HepG2 (cell line): Measurements from ENCODE around the gene ANKRD29. TPM values are rescaled to one million over a fixed set of nuclear protein-coding genes. Genes with fewer than 3 reads are reported as not detected.

ENCODE experiments used
- ARNTL ChIP-seq: sonication (generic); formaldehyde crosslinking; IDR thresholded peaks from 2 replicates; pipeline ENCODE4 v1.4.0; 2020; ENCODE audit warnings: mild to moderate bottlenecking, missing genetic modification reagents
- CHCHD3 ChIP-seq: sonication (generic); formaldehyde crosslinking; IDR thresholded peaks from 2 replicates; pipeline ENCODE4 v1.8.0; 2022; ENCODE audit warnings: mild to moderate bottlenecking, missing genetic modification reagents, moderate library complexity
- ELF4 ChIP-seq: sonication (generic); formaldehyde crosslinking; IDR thresholded peaks from 2 replicates; pipeline ENCODE4 v1.5.0; 2020; ENCODE audit warnings: missing genetic modification reagents, mild to moderate bottlenecking, moderate library complexity, borderline replicate concordance
- GPN1 ChIP-seq: sonication (generic); formaldehyde crosslinking; IDR thresholded peaks from 2 replicates; pipeline ENCODE4 v1.5.1; 2020; ENCODE audit warnings: missing genetic modification reagents, borderline replicate concordance
- HOXD1 ChIP-seq: sonication (generic); formaldehyde crosslinking; IDR thresholded peaks from 2 replicates; pipeline ENCODE4 v1.5.0; 2020; ENCODE audit warnings: missing genetic modification reagents
- MTERF4 ChIP-seq: sonication (generic); formaldehyde crosslinking; IDR thresholded peaks from 2 replicates; pipeline ENCODE4 v1.8.0; 2023; ENCODE audit warnings: mild to moderate bottlenecking, missing genetic modification reagents
- POLR2AphosphoS5 ChIP-seq: IDR thresholded peaks from 2 replicates; pipeline ENCODE4 v1.6.1; 2012; ENCODE audit warnings: low read depth, low read length
- SAP130 ChIP-seq: IDR thresholded peaks from 2 replicates; pipeline ENCODE4 v1.6.1; 2016; ENCODE audit warnings: low read depth
- SIX1 ChIP-seq: sonication (generic); formaldehyde crosslinking; IDR thresholded peaks from 2 replicates; pipeline ENCODE4 v1.4.0; 2020; ENCODE audit warnings: missing genetic modification reagents, borderline replicate concordance
- ZBTB4 ChIP-seq: sonication (generic); formaldehyde crosslinking; IDR thresholded peaks from 2 replicates; pipeline ENCODE4 v1.4.0; 2020; ENCODE audit warnings: missing genetic modification reagents, mild to moderate bottlenecking, borderline replicate concordance
- ZFX ChIP-seq: sonication (generic); formaldehyde crosslinking; IDR thresholded peaks from 2 replicates; pipeline ENCODE4 v1.4.0; 2020; ENCODE audit warnings: mild to moderate bottlenecking, low read depth, missing genetic modification reagents, moderate library complexity
- ZKSCAN8 ChIP-seq: IDR thresholded peaks from 2 replicates; pipeline ENCODE4 v1.6.1; 2016; ENCODE audit warnings: borderline replicate concordance, missing genetic modification reagents, missing compliant biosample characterization
- ZMYM2 ChIP-seq: sonication (generic); formaldehyde crosslinking; IDR thresholded peaks from 2 replicates; pipeline ENCODE4 v1.8.0; 2022; ENCODE audit warnings: mild to moderate bottlenecking, missing genetic modification reagents
- ZNF121 ChIP-seq: sonication (generic); formaldehyde crosslinking; IDR thresholded peaks from 2 replicates; pipeline ENCODE4 v1.5.0; 2020; ENCODE audit warnings: mild to moderate bottlenecking, missing genetic modification reagents
- ZNF251 ChIP-seq: sonication (generic); formaldehyde crosslinking; IDR thresholded peaks from 2 replicates; pipeline ENCODE4 v1.9.0; 2021; ENCODE audit warnings: mild to moderate bottlenecking, missing genetic modification reagents
- ZNF430 ChIP-seq: sonication (generic); formaldehyde crosslinking; IDR thresholded peaks from 2 replicates; pipeline ENCODE4 v1.9.0; 2021; ENCODE audit warnings: mild to moderate bottlenecking, missing genetic modification reagents
- ZNF431 ChIP-seq: sonication (generic); formaldehyde crosslinking; IDR thresholded peaks from 2 replicates; pipeline ENCODE4 v1.9.0; 2022; ENCODE audit warnings: missing genetic modification reagents, low read depth, mild to moderate bottlenecking, borderline replicate concordance
- ZNF44 ChIP-seq: sonication (generic); formaldehyde crosslinking; IDR thresholded peaks from 2 replicates; pipeline ENCODE4 v1.5.1; 2020; ENCODE audit warnings: mild to moderate bottlenecking, missing genetic modification reagents
- ZNF569 ChIP-seq: sonication (generic); formaldehyde crosslinking; IDR thresholded peaks from 2 replicates; pipeline ENCODE4 v1.5.0; 2020; ENCODE audit warnings: mild to moderate bottlenecking, missing genetic modification reagents, moderate library complexity, borderline replicate concordance
- ZNF570 ChIP-seq: sonication (generic); formaldehyde crosslinking; IDR thresholded peaks from 2 replicates; pipeline ENCODE4 v1.4.0; 2020; ENCODE audit warnings: mild to moderate bottlenecking, missing genetic modification reagents, borderline replicate concordance
- ZNF598 ChIP-seq: sonication (generic); formaldehyde crosslinking; IDR thresholded peaks from 2 replicates; pipeline ENCODE4 v1.5.1; 2020; ENCODE audit warnings: mild to moderate bottlenecking, missing genetic modification reagents, borderline replicate concordance
- ZNF740 ChIP-seq: sonication (generic); formaldehyde crosslinking; IDR thresholded peaks from 2 replicates; pipeline ENCODE4 v1.4.0; 2020; ENCODE audit warnings: missing genetic modification reagents
- ZNF781 ChIP-seq: sonication (generic); formaldehyde crosslinking; IDR thresholded peaks from 2 replicates; pipeline ENCODE4 v1.5.1; 2020; ENCODE audit warnings: borderline replicate concordance, mild to moderate bottlenecking, missing genetic modification reagents; ENCODE audit errors: not compliant biosample characterization
- polyA plus RNA-seq, 8 experiments: library from polyadenylated mRNA; depleted of rRNA in 3 of 8; stranded (reverse) in 7 of 8; unstranded in 1 of 8; fragments of >200 nt; fragmentation: Illumina TruSeq in 4 of 8; extraction: Trizol in 4 of 8; gene quantifications; 2 replicates each; pipeline versions ENCODE4 v1.2.1 to v1.2.3, GENCODE V29; 2011 to 2016; ENCODE audit warnings: low read depth in 4 of 8, missing spikeins in 1 of 8, mixed read lengths in 1 of 8; ENCODE audit not compliant: insufficient read depth in 1 of 8
- total RNA-seq, 5 experiments: library from RNA; depleted of rRNA; stranded (reverse); fragments of >200 nt; fragmentation: Illumina TruSeq; extraction: Trizol; gene quantifications; 2 replicates each; pipeline ENCODE4 v1.2.3, GENCODE V29; 2016; ENCODE audit warnings: low read depth in 1 of 5

The ANKRD29 gene
- total and polyA plus RNA-seq, 2 of the 13 experiments (the other 11 are each of a cell fraction or from before 2014, with no cell fraction given), result not detected

GRCh38 chr18:23585007-23585871 lies 77.5 kb downstream of the ANKRD29 start (continued):
- TF ChIP-seq GPN1 (no peak), ZNF430 (0 out of 2 replicates have a peak, but pooled peaks have one; percentile 33), ZNF431 (CRISPR knock-in tag) (no peak), ZNF740 (CRISPR knock-in tag) (no peak), CHCHD3 (CRISPR knock-in tag) (no peak), MTERF4 (CRISPR knock-in tag) (no peak), ZNF251 (CRISPR knock-in tag) (no peak), HOXD1 (no peak), ZNF781 (CRISPR knock-in tag) (peak; percentile 14), ZMYM2 (CRISPR knock-in tag) (0 out of 2 replicates have a peak, but pooled peaks have one; percentile 25), POLR2AphosphoS5 (peak; percentile 34; the same call in 1 of the 2 replicates), ZNF121 (peak; percentile 74), ZNF570 (CRISPR knock-in tag) (no peak), ZKSCAN8 (CRISPR knock-in tag) (no peak), ZNF598 (CRISPR knock-in tag) (0 out of 2 replicates have a peak, but pooled peaks have one; percentile 1), SAP130 (CRISPR knock-in tag) (peak; percentile 45), ARNTL (no peak), ZNF569 (CRISPR knock-in tag) (no peak), SIX1 (CRISPR knock-in tag) (0 out of 2 replicates have a peak, but pooled peaks have one; percentile 36), ZNF44 (CRISPR knock-in tag) (no peak), ELF4 (CRISPR knock-in tag) (no peak), ZFX (CRISPR knock-in tag) (peak; percentile 28; the same call in 1 of the 2 replicates), ZBTB4 (CRISPR knock-in tag) (no peak)
